CD14-positive monocyte (primary cell): ENCODE results near the gene EPHX1. TPM values are rescaled to one million over a fixed set of nuclear protein-coding genes. Genes with fewer than 3 reads are reported as not detected.

Source experiments
- DNase-seq, 3 donors: peaks; one replicate each; pipeline ENCODE4 v3.0.0-alpha.2; 2011 to 2022
- H2AFZ ChIP-seq: 2 replicates; pipeline ENCODE4 v1.6.0; 2012; ENCODE audit warnings: mild to moderate bottlenecking, low read depth, low read length, inconsistent platforms; ENCODE audit not compliant: insufficient read depth, poor library complexity, severe bottlenecking
- H3K27ac ChIP-seq, 2 donors: 1 replicate in 1 of 2; 2 replicates in 1 of 2; pipeline ENCODE4 v1.5.1; 2012 to 2013; ENCODE audit warnings: low read length in 2 of 2, control low read depth in 1 of 2, inconsistent platforms in 1 of 2, low read depth in 1 of 2, mild to moderate bottlenecking in 1 of 2
- H3K27me3 ChIP-seq, 2 donors: one replicate each; pipeline versions ENCODE4 v1.6.0 to v1.6.1; 2011 to 2013; ENCODE audit warnings: low read length in 2 of 2; ENCODE audit not compliant: control insufficient read depth in 2 of 2, insufficient read depth in 2 of 2
- H3K36me3 ChIP-seq, 2 donors: replicated peaks in 1 of 2; 1 replicate in 1 of 2; 2 replicates in 1 of 2; pipeline versions ENCODE4 v1.5.1 to v1.6.1; 2012 to 2013; ENCODE audit warnings: low read length in 2 of 2, control low read depth in 1 of 2, inconsistent platforms in 1 of 2, mild to moderate bottlenecking in 1 of 2; ENCODE audit not compliant: insufficient read depth in 2 of 2, control insufficient read depth in 1 of 2
- H3K4me1 ChIP-seq, 2 donors: 1 replicate in 1 of 2; 2 replicates in 1 of 2; pipeline versions ENCODE4 v1.5.1 to v1.6.1; 2012 to 2013; ENCODE audit warnings: low read length in 2 of 2, control low read depth in 1 of 2, inconsistent platforms in 1 of 2, mild to moderate bottlenecking in 1 of 2, moderate library complexity in 1 of 2; ENCODE audit not compliant: insufficient read depth in 2 of 2, control insufficient read depth in 1 of 2
- H3K4me2 ChIP-seq: replicated peaks from 2 replicates; pipeline ENCODE3; 2012; ENCODE audit warnings: low read length, moderate library complexity, mild to moderate bottlenecking; ENCODE audit not compliant: poor library complexity, severe bottlenecking; ENCODE audit errors: extremely low read depth
- H3K4me3 ChIP-seq, 3 experiments: fragments of 200-600 bp in 1 of 3; sonication (generic) in 1 of 3; replicated peaks in 1 of 3; 1 replicate in 2 of 3; 2 replicates in 1 of 3; pipeline ENCODE4 v1.5.1; 2011 to 2013; ENCODE audit warnings: low read length in 3 of 3, mild to moderate bottlenecking in 3 of 3, control low read depth in 2 of 3, low read depth in 2 of 3, inconsistent platforms in 1 of 3, moderate library complexity in 1 of 3
- H3K79me2 ChIP-seq: 2 replicates; pipeline ENCODE4 v1.6.0; 2012; ENCODE audit warnings: mild to moderate bottlenecking, control low read depth, inconsistent platforms, low read length, moderate library complexity; ENCODE audit not compliant: insufficient read depth
- H3K9ac ChIP-seq: 2 replicates; pipeline ENCODE4 v1.6.0; 2017; ENCODE audit warnings: low read length, mild to moderate bottlenecking; ENCODE audit not compliant: insufficient read depth, poor library complexity, severe bottlenecking
- H3K9me3 ChIP-seq, 2 donors: replicated peaks in 1 of 2; 1 replicate in 1 of 2; 2 replicates in 1 of 2; pipeline versions ENCODE4 v1.5.1 to v1.6.1; 2012 to 2013; ENCODE audit warnings: low read length in 2 of 2, control low read depth in 1 of 2; ENCODE audit not compliant: control insufficient read depth in 1 of 2, insufficient read depth in 1 of 2
- H4K20me1 ChIP-seq: 2 replicates; pipeline ENCODE4 v1.6.0; 2012; ENCODE audit warnings: mild to moderate bottlenecking, low read length, control low read depth, moderate library complexity; ENCODE audit not compliant: insufficient read depth
- H3K27ac Mint-ChIP-seq, 7 donors: one replicate each; pipeline ENCODE4 v1.8.0; 2020; ENCODE audit warnings: mild to moderate bottlenecking in 7 of 7, mixed read lengths in 7 of 7, moderate library complexity in 6 of 7, inconsistent platforms in 2 of 7
- H3K27me3 Mint-ChIP-seq, 3 donors: one replicate each; pipeline ENCODE4 v1.8.0; 2021 to 2022; ENCODE audit warnings: low read depth in 3 of 3, mild to moderate bottlenecking in 3 of 3, mixed read lengths in 3 of 3, moderate library complexity in 3 of 3, inconsistent platforms in 1 of 3
- H3K36me3 Mint-ChIP-seq, 2 donors: one replicate each; pipeline ENCODE4 v1.8.0; 2020; ENCODE audit warnings: mixed read lengths in 2 of 2, inconsistent platforms in 1 of 2, mild to moderate bottlenecking in 1 of 2
- H3K4me1 Mint-ChIP-seq: one replicate; pipeline ENCODE4 v1.8.0; 2020; ENCODE audit warnings: mild to moderate bottlenecking, mixed read lengths
- H3K4me3 Mint-ChIP-seq, 2 donors: one replicate each; pipeline ENCODE4 v1.8.0; 2020; ENCODE audit warnings: mild to moderate bottlenecking in 2 of 2, mixed read lengths in 2 of 2, moderate library complexity in 1 of 2
- H3K9me3 Mint-ChIP-seq, 7 donors: one replicate each; pipeline ENCODE4 v1.8.0; 2020 to 2022; ENCODE audit warnings: mixed read lengths in 7 of 7, mild to moderate bottlenecking in 6 of 7, moderate library complexity in 6 of 7, inconsistent platforms in 2 of 7
- CTCF ChIP-seq: fragments of 200-600 bp; IDR thresholded peaks from one replicate; pipeline ENCODE4 v1.8.0; 2022; ENCODE audit warnings: antibody characterized with exemption, mild to moderate bottlenecking
- WGBS: methylation state at CpG from one replicate; pipeline ENCODE4 v1.1.5; 2013; ENCODE audit warnings: missing lambda C conversion rate; ENCODE audit not compliant: insufficient coverage; 5-methylcytosine and 5-hydroxymethylcytosine counted together
- intact Hi-C, 2 donors: fragments of 100-400 bp; cut with micrococcal nuclease; formaldehyde crosslinking; loops; one replicate each; pipeline versions ENCODE4 v1.15.0 to v1.15.1; 2023
- polyA plus RNA-seq, 3 donors: library from polyadenylated mRNA; depleted of rRNA in 1 of 3; unstranded in 2 of 3; stranded (reverse) in 1 of 3; fragments of 300-500 nt in 2 of 3; fragments of >200 nt in 1 of 3; fragmentation: Illumina TruSeq in 2 of 3; gene quantifications; 1 replicate in 2 of 3; 2 replicates in 1 of 3; pipeline ENCODE4 v1.2.3, GENCODE V29; 2012 to 2021

EPHX1 gene
- polyA plus RNA-seq, 3 donors, result 4.6 to 23.8 (median 7.4) TPM

GRCh38 chr1:225824533-225824941, 14.6 kb downstream of the EPHX1 start:
- no peak overlapping the region for H2AFZ ChIP-seq
- intact Hi-C loops, result no loop called here
- no peaks in the 10 kb centered on the region for H3K27me3 ChIP-seq
- no peak for DNase-seq
- TF ChIP-seq CTCF, result no peak
- H3K9me3 ChIP-seq, result no peaks in the 10 kb centered on the region
- H3K4me1 Mint-ChIP-seq, result no peaks in the 10 kb centered on the region
- no peaks in the 10 kb centered on the region for H3K36me3 ChIP-seq
- peaks cover 2 to 12% of the 10 kb centered on the region in 2 donors for H3K36me3 Mint-ChIP-seq
- H4K20me1 ChIP-seq, result no peaks in the 10 kb centered on the region
- no peak overlapping the region for H3K27ac ChIP-seq
- no peak overlapping the region for H3K4me3 Mint-ChIP-seq
- H3K4me1 ChIP-seq, result no peaks in the 10 kb centered on the region
- no peak overlapping the region for H3K4me3 ChIP-seq
- peak overlapping the region in 1 of 7 donors; percentile 68 for H3K27ac Mint-ChIP-seq
- H3K79me2 ChIP-seq, result no peaks in the 10 kb centered on the region
- H3K4me2 ChIP-seq, result no peak overlapping the region
- no peak overlapping the region for H3K9ac ChIP-seq
- H3K9me3 Mint-ChIP-seq, result peaks cover 0 to 2% (median 0%) of the 10 kb centered on the region in 7 donors
- H3K27me3 Mint-ChIP-seq, result peaks cover 0 to 2% (median 1%) of the 10 kb centered on the region in 3 donors
- WGBS, result 87% methylated on average over 8 of the region's 12 CpGs

GRCh38 chr1:225825078-225825477, 15.2 kb downstream of the EPHX1 start:
- H3K36me3 Mint-ChIP-seq, result peaks cover 2 to 13% of the 10 kb centered on the region in 2 donors
- WGBS, result 98% methylated on average over 4 of the region's 6 CpGs
- intact Hi-C loops, result no loop called here

More at GRCh38 chr1:225825078-225825477, 15.2 kb downstream of the EPHX1 start:
- no peak for TF ChIP-seq CTCF
- DNase-seq, result no peak
- no peaks in the 10 kb centered on the region for H3K27me3 ChIP-seq
- H3K4me1 ChIP-seq, result no peaks in the 10 kb centered on the region
- H3K79me2 ChIP-seq, result no peaks in the 10 kb centered on the region
- Mint-ChIP-seq H3K4me1 (no peaks in the 10 kb centered on the region), H3K27ac (no peak overlapping the region), H3K27me3 (peaks cover 0 to 2% (median 1%) of the 10 kb centered on the region in 3 donors), H3K4me3 (no peak overlapping the region), H3K9me3 (peaks cover 0 to 2% (median 0%) of the 10 kb centered on the region in 7 donors)
- H4K20me1 ChIP-seq, result no peaks in the 10 kb centered on the region
- no peak overlapping the region for H3K27ac ChIP-seq
- no peak overlapping the region for H3K4me2 ChIP-seq
- no peaks in the 10 kb centered on the region for H3K9me3 ChIP-seq
- H2AFZ ChIP-seq, result no peak overlapping the region
- H3K36me3 ChIP-seq, result no peaks in the 10 kb centered on the region
- H3K4me3 ChIP-seq, result no peak overlapping the region
- H3K9ac ChIP-seq, result no peak overlapping the region
